DMS 273 treated with DMSO at 0.1 percent for 48 hours (cell line): Measurements from ENCODE around the gene TRABD2B.

Experiments used
- DNase-seq: peaks from one replicate; lab custom pipeline; 2025; lab: John Stamatoyannopoulos, UW

Gene TRABD2B

DNA sequence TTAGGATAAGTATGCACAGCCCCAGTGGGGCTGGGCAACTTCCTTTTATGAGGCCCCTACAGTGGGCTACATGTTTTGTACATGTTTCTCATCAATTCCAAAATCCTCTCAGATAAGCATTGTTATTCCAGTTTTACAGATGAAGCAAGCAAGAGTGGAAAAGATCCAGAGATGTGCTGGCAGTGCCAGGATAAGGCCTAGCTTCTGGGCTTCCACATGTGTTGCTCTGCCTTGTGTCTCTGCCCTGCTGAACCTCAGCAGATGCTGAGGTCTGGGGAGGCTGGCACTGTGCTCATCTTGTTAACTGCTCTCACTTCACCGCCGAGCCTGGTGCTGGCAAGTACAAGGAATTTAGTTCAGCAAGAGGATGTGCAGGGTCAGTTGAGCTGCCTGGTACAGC, 202.1 kb downstream of the TRABD2B start:
- no peak for DNase-seq

DNA sequence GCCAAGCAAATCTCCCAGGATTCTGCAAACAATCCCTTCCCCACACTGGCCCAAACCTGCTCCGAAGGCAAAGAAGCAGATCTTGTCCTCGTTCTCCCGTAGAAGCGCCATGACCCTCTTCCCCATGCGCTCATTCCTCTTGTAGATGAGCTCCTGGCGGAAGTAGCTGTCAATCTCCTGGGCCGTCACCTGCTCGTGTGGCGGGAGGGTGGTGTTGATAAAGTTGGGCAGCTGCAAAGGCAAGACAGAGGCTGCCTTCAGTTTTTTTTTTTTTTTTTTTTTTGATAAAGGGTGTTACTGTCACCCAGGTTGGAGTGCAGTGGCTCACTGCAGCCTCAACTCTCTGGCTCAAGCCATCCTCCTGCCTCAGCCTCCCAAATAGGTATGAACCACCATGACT, 202.7 kb downstream of the TRABD2B start:
- no peak for DNase-seq

DNA sequence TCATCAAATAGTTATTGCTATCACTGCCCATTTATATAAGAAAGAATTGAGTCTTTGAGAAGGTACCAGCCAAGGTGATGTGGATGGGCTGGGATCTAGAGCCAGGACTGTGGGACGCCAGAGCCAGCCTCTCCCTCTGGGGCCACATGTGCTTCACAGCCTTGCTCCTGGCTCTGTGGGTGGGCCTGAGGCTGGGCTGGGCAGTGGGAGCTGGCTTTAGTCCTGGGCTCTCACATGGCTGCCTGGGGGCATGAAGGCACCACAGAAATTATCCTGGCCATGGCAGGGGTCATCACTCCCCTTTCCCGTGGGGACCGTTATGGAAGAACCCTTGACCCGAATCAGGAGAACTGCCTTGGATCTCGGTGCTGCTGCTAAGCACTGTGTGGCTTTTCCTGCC, 203.1 kb downstream of the TRABD2B start:
- no peak for DNase-seq

DNA sequence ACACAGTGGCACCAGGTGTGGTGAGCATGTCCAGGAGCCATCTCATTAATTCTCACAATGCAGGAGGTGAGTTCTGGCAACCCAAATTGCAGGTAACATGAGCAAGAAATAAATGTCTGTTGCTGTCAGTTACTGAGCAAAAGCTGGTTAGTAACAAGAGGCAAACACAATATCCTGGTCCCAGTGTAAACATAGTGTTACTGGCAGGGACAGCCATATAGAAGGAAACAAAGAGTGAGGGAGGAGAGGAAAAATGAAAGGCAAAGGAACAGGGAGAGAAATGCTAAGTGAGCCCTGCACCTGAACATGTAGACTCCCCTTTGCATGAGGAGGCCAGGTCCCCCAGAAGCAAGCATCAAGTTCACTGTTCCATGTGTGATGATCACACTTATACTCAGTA, 203.6 kb downstream of the TRABD2B start:
- DNase-seq = no peak

DNA sequence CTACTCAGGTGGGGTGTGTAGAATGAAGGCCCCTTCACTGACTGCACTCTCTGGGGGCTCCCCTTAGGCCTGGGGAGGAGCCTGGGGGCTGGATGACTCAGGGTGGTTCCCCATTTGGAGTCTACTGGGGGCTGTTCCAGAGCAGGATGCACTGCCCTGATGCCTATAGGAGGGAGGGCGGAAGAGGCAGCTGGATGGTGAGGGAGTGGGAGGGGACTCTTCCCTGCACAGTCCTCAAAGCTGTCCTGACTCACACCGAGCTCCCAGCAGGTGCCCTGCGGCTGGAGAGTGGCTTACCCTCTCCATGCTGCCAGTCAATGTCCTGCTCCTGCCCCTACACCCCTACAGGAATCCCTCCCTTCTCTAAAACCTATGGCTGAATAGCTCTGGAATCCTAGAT, 204.4 kb downstream of the TRABD2B start:
- DNase-seq = no peak

- no peak for DNase-seq
Measured at GRCh38 chr1:47791879-47792608, 205.1 kb downstream of the TRABD2B start.

DNA sequence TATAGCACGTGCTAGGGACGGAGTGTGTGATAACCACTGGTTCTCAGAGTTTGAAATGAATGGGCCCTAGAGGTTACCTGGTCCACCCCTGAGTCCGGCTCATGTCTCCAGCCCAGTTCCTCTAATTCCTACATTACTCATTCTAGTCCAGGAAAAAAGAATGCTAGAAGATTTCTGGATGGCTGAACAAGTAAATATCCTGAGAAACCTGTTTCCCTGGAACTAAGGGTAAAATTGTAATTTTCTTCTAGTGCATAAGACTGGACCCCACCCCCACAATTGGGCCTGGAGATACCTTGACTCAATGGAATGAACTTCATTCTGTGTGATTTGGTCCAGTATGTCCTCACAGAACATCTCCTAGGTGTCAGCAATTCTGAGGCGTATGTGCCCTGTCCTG, 208.4 kb downstream of the TRABD2B start:
- no peak for DNase-seq

DNA sequence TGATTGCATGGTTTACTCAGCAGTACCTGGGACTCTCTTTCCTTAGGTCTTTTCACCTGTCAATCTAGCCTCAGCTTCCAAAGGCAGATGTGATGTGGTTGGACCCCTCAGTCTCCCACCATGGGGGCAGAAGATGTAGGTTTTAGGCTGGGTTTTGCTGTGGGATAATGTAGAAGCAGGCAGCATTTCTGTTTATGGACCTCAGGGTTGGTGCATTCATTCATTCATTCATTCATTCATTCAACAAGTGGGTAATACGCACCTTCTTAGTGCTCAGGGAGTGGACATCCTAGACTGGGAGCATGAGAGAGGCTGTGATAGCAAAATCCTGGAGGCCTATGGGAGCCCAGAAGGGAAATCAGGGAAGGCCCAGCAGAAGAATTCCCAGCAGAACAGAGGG, 209.6 kb downstream of the TRABD2B start:
- no peak for DNase-seq

GRCh38 chr1:47786316-47786715, 210.9 kb downstream of the TRABD2B start:
- no peak for DNase-seq

DNA sequence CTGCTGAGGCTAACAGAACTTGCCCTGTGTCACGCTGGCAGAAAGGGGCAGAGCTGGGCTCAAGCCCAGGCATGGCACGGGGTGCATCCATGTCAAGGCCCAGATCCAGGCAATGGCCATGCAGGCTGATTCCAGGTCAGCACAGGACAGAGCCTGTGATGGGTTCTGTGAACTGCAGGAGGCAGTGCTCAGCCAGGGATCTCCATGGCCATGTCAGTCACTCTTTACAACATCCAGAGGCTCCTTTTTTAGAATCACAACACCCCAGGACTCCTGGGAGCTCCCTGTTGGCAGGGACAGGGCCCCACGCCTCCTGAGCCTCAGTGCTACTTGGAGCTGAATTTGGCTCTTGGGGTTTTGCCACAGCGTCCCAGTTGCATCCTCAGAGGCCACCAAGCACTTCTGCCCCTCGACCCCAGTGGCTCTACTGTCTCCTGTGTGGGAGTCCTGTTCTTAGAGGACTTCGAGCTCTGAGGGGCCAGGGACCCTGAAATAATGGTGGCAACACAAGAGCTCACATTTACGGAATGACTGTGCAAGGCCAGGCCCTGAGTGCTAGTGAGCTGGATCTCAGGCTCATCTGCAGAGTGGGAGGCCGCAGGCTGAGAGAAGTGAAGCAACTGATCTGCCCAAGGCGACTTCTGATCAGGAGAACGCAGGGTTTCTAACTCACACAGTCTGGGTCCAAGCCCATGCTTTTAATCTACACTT, 211.5 kb downstream of the TRABD2B start:
- DNase-seq = no peak

- no peak for DNase-seq
Measured at GRCh38 chr1:47785118-47785517, 212.1 kb downstream of the TRABD2B start.

- no peak for DNase-seq
Measured at GRCh38 chr1:47784497-47784822, 212.7 kb downstream of the TRABD2B start.

DNA sequence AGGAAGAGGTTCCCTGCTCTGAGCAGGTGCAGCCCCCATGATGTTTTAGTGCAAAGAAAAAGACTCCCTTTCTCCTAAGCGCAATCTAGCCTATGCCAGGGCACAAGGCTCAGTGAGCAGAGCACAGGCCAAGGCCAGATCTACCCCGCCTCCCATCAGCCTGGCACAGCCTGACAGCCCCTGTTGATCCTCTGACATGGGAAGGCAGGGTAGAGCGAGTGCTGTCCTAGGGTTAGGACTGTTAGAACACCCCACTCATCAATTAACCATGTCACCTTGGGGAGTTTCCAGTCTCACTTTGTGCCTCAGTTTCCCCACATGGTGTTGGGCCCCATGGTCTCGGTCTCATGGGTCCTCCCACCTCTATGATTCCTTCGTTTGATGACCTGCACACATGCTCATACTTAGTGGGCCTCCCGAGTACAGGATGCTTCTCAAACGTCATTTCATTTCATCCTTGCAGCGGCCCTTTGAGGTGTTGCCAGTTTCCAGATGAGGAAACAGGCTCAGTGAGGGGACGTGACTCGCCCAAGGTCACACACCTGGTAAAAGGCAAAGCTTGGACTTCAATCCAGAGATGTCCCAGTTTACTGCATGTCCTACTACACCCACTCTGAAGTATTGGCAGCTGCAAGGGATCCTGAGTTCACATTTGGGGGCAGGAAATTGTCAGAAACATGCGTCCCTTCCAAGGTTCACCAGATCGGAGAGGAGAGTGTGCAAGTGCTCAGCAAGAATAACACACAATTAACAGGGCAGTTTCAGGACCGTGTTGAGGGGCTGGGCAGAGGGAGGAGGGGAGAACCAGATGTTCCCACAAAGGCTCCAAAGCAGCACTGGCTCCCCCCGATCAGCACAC, 213.3 kb downstream of the TRABD2B start:
- no peak for DNase-seq

- DNase-seq = no peak
Measured at GRCh38 chr1:47782414-47783166, 214.6 kb downstream of the TRABD2B start.

DNA sequence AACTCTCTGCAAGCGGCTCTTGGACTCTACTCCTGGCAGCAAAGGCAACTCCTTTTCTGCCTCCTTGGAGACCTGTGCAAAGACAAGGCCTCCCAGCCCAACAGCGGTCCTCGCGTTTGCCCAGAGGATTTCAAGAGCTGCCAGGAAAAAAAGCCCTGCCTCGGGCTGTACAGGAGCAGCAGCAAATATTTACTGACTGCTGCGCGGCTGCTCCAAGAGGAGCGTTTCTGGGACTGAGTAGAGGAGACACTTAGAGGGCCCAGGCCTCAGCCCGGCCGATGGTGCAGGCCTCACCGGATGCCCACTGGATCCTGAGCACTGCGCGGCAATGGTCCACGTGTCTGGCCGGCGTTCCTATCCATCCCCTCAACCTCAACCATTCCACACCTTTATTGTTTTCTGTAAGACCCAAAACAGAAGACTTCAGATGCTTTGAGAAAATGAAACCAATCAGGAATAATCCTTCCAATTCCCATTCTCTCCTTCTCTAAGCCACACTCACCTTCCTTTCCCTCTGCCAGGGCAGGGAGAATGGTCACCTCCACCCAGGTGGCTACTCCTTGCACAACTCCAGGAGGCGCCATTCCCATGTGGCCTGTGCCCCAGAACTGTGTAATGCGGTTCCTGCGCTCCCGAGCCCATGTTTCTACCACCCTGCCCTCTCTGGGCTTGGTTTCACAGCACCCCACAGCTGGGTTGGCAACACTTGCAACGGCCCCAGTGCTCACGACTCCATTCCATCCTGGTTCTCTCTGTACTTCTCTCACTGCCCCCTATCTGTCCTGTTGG, 215.8 kb downstream of the TRABD2B start:
- no peak for DNase-seq

GRCh38 chr1:47780469-47780995, 216.7 kb downstream of the TRABD2B start:
- DNase-seq = peak; percentile 4

- DNase-seq = no peak
Measured at GRCh38 chr1:47779613-47780012, 217.6 kb downstream of the TRABD2B start.

DNA sequence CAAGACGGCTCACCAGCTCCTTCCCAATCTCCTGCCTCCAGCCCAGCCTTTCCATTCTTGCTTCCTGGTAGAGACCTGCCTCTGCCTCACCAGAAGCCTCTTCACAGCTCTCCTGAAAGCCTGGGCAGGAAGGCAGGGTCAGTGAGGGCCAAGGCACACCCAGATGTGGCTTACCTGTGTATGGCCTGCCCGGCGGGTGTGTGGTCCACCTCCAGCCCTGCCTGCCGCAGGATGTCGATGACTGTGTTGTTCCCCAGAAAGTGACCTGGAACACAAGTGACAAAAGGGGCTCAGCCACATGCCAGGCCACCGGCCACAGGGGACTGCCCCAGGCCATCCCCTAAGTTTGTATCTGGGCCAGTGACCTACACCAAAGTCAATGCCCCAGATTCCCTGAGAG, 218.9 kb downstream of the TRABD2B start:
- no peak for DNase-seq

GRCh38 chr1:47777322-47777721, 219.9 kb downstream of the TRABD2B start:
- no peak for DNase-seq

- no peak for DNase-seq
Measured at GRCh38 chr1:47776667-47777131, 220.5 kb downstream of the TRABD2B start.
